SK-N-DZ (cell line): Measurements from ENCODE around the gene RHOT2. TPM values are rescaled to one million over a fixed set of nuclear protein-coding genes. Genes with fewer than 3 reads are reported as not detected.

Source experiments
- DNase-seq: peaks from one replicate; pipeline ENCODE4 v3.0.0-alpha.2; 2015; ENCODE audit warnings: low spot score
- polyA plus RNA-seq, 2 experiments: library from polyadenylated mRNA; depleted of rRNA; stranded (reverse); fragments of >200 nt; gene quantifications; 2 replicates each; pipeline ENCODE4 v1.2.3, GENCODE V29; 2014

The RHOT2 gene
- 101 and 112 TPM in 2 replicates for polyA plus RNA-seq (2014; cell fraction: cytosol; rRNA removed)
- polyA plus RNA-seq (2014; cell fraction: nucleus; rRNA removed): 1,136 and 1,411 TPM in 2 replicates

- DNase-seq: peak; percentile 86
Observed at GRCh38 chr16:667780-668518, at the start of gene RHOT2. TSS of gene RHOT2 (plus strand) at chr16:668132. CDS start at chr16:668200, 68 bp downstream.

GRCh38 chr16:619476-620100, 48.3 kb upstream of the RHOT2 start:
- DNase-seq: no peak

GRCh38 chr16:620700-621525, 47.0 kb upstream of the RHOT2 start:
- no peak for DNase-seq

GRCh38 chr16:621526-622105, 46.3 kb upstream of the RHOT2 start:
- DNase-seq: no peak

GRCh38 chr16:622920-623280, 45.0 kb upstream of the RHOT2 start:
- DNase-seq: no peak

GRCh38 chr16:624526-625070, 43.3 kb upstream of the RHOT2 start:
- DNase-seq: peak; percentile 78

- DNase-seq: no peak
Observed at GRCh38 chr16:625117-625976, 42.6 kb upstream of the RHOT2 start.

GRCh38 chr16:625977-626765, 41.8 kb upstream of the RHOT2 start:
- no peak for DNase-seq

- DNase-seq: no peak
Observed at GRCh38 chr16:626787-627453, 41.0 kb upstream of the RHOT2 start.

GRCh38 chr16:627454-628239, 40.3 kb upstream of the RHOT2 start:
- DNase-seq: no peak

GRCh38 chr16:628321-629061, 39.4 kb upstream of the RHOT2 start:
- DNase-seq: no peak

GRCh38 chr16:629185-629832, 38.6 kb upstream of the RHOT2 start:
- DNase-seq: peak; percentile 82

GRCh38 chr16:629833-630248, 38.1 kb upstream of the RHOT2 start:
- no peak for DNase-seq

GRCh38 chr16:630249-630814, 37.6 kb upstream of the RHOT2 start:
- DNase-seq: peak; percentile 44

- peak; percentile 54 for DNase-seq
Observed at GRCh38 chr16:630815-631405, 37.0 kb upstream of the RHOT2 start, which contains the start of gene WFIKKN1. TSS of gene WFIKKN1 (plus strand) at chr16:630985. CDS start at chr16:631254, 269 bp downstream.

- DNase-seq: no peak
Observed at GRCh38 chr16:631808-632358, 36.0 kb upstream of the RHOT2 start.
